Measurements from ENCODE around the gene STOML2. TPM values are rescaled to one million over a fixed set of nuclear protein-coding genes. Genes with fewer than 3 reads are reported as not detected.

Gene STOML2
- total RNA-seq, 1 donor from 2014 or later: 108 TPM

DNA sequence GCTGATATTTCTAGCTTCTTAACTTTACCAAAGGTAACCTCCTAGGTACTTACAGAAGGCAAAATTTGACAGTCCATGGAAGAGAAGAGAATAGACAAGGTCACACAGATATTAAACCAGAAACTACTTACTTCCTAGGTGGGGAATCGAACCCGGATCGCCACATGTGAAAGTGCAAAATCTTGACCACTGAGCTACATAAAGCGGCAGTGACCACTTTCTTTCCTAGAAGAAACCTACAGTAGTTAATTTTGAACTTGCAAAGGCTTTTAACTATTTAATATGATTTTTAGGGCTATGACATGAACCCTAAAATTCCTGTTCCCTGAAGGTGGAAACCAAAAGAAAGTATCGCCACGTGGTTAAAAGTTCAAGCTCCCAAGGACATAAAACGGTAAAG is 33.1 kb upstream of the STOML2 start:
- TF ChIP-seq, protein P1, sequence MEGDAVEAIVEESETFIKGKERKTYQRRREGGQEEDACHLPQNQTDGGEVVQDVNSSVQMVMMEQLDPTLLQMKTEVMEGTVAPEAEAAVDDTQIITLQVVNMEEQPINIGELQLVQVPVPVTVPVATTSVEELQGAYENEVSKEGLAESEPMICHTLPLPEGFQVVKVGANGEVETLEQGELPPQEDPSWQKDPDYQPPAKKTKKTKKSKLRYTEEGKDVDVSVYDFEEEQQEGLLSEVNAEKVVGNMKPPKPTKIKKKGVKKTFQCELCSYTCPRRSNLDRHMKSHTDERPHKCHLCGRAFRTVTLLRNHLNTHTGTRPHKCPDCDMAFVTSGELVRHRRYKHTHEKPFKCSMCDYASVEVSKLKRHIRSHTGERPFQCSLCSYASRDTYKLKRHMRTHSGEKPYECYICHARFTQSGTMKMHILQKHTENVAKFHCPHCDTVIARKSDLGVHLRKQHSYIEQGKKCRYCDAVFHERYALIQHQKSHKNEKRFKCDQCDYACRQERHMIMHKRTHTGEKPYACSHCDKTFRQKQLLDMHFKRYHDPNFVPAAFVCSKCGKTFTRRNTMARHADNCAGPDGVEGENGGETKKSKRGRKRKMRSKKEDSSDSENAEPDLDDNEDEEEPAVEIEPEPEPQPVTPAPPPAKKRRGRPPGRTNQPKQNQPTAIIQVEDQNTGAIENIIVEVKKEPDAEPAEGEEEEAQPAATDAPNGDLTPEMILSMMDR (IDR thresholded peaks at IDR 0.05): no peak
- no peak overlapping the region for H3K27ac Mint-ChIP-seq
- ATAC-seq (ENCODE audit: low read depth): no peak
- H3K36me3 Mint-ChIP-seq (ENCODE audit: low read depth): no peaks in the 10 kb centered on the region
- no peak overlapping the region for H3K4me3 Mint-ChIP-seq
- ChIA-PET CTCF (no interaction called here), POLR2A (no interaction called here)
- no peaks in the 10 kb centered on the region for H3K4me1 Mint-ChIP-seq
- peaks cover 8% of the 10 kb centered on the region for H3K27me3 Mint-ChIP-seq
- intact Hi-C loops (cut with micrococcal nuclease): no loop called here
- H3K9me3 Mint-ChIP-seq: peaks cover 3% of the 10 kb centered on the region
- no peak for DNase-seq

DNA sequence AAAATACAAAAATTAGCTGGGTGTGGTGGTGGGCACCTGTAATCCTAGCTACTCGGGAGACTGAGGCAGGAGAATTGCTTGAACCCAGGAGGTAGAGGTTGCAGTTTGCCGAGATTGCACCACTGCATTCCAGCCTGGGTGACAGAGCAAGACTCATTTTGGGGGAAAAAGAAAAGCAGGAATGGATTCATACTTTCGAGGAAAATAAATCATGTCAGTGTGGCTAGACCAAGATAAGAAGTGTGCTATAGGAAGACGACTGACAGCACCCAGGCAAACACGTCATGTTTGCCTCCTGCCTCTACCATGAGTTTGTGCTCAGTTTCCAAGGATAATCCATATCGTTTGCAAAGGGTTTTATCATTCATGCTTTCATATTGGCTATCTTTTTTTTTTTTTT is 32.0 kb upstream of the STOML2 start:
- H3K9me3 Mint-ChIP-seq: peaks cover 3% of the 10 kb centered on the region
- ChIA-PET CTCF (no interaction called here), POLR2A (no interaction called here)
- no peaks in the 10 kb centered on the region for H3K36me3 Mint-ChIP-seq (ENCODE audit: low read depth)
- TF ChIP-seq, protein P1 (IDR thresholded peaks at IDR 0.05): no peak
- H3K4me3 Mint-ChIP-seq: no peak overlapping the region
- no peak for DNase-seq
- peaks cover 8% of the 10 kb centered on the region for H3K27me3 Mint-ChIP-seq
- no peaks in the 10 kb centered on the region for H3K4me1 Mint-ChIP-seq
- H3K27ac Mint-ChIP-seq: no peak overlapping the region
- no peak for ATAC-seq (ENCODE audit: low read depth)
- intact Hi-C loops (cut with micrococcal nuclease): no loop called here

DNA sequence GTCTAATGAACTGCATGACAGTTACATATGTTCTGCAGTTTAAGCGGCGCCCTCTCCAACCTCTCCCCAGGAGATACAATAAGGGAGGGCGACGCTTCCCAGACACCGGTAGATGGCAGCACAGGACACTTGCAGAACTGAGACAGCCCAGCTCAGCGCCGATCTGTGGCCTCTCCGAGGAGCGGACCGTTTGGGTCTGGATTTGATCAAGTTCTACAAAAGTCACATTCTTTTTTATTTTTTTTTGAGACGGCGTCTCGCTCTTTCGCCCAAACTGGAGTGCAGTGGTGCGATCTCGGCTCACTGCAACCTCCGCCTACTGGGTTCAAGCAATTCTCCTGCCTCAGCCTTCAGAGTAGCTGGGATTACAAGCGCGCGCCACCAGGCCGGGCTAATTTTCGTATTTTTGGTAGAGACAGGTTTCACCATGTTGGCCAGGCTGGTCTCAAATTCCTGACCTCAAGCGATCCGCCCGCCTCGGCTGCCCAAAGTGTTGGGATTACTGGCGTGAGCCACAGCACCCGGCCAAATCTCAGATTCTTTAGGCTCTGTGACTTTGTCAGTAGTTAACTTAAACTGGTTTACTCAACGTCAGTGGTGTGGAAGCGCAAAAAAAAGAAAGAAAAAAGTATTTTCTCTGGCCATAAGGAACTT is 14.1 kb upstream of the STOML2 start:
- H3K9me3 Mint-ChIP-seq: no peaks in the 10 kb centered on the region
- H3K27me3 Mint-ChIP-seq: no peaks in the 10 kb centered on the region
- peak overlapping the region; percentile 94 for H3K27ac Mint-ChIP-seq
- DNase-seq (peak; percentile 60), ATAC-seq (ENCODE audit: low read depth) (peak; percentile 62)
- H3K36me3 Mint-ChIP-seq (ENCODE audit: low read depth): no peaks in the 10 kb centered on the region
- H3K4me3 Mint-ChIP-seq: peak overlapping the region; percentile 96
- H3K4me1 Mint-ChIP-seq: peaks cover 43% of the 10 kb centered on the region
- ChIA-PET POLR2A (interaction anchor here (0.8 to 3.9 kb wide), 4 partner anchors 14 to 487 kb away, joined by 3 to 47 read pairs (median 24); partner anchors contain the start of genes PIGO, STOML2 and VCP), CTCF (interaction anchor here (0.6 to 6.8 kb wide), 15 partner anchors 36 to 483 kb away, joined by 3 to 37 read pairs (median 5); partner anchors contain the start of gene UNC13B)
- TF ChIP-seq, protein P1 (IDR thresholded peaks at IDR 0.05): peak; percentile 71
- intact Hi-C loops (cut with micrococcal nuclease): loop anchor here (1.0 to 10.0 kb wide), 17 partner anchors 14 to 1642 kb away; partner anchors contain the start of genes DNAJB5, FAM221B, NOL6 and PIGO

DNA sequence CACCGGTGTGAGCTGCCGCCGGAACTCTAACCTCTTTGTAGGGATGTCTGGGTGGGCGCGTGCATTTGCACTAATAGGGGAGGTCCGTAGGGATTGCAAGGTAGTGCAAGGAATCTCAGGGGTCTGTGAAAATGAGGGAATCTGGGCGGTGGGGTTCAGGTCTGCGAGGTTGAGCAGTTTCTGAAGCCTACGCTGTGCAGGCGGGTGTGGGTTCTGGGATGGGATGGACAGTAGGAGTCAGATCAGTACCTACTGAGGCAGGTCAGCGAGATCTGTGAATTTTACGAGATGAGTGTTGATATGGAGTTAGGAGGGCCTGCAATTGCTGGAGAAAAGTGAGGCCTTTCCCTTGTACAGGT is 13.6 kb upstream of the STOML2 start:
- ATAC-seq (ENCODE audit: low read depth) (no peak), DNase-seq (no peak)
- Mint-ChIP-seq H3K9me3 (no peaks in the 10 kb centered on the region), H3K27me3 (no peaks in the 10 kb centered on the region), H3K4me1 (peaks cover 48% of the 10 kb centered on the region), H3K27ac (peak overlapping the region; percentile 94), H3K36me3 (ENCODE audit: low read depth) (no peaks in the 10 kb centered on the region), H3K4me3 (peak overlapping the region; percentile 96)
- CTCF ChIA-PET: interaction anchor here (0.6 to 6.8 kb wide), 13 partner anchors 35 to 483 kb away, joined by 3 to 37 read pairs (median 5); partner anchors contain the start of gene UNC13B
- TF ChIP-seq, protein P1 (IDR thresholded peaks at IDR 0.05): no peak
- POLR2A ChIA-PET: interaction anchor here (1.0 to 3.9 kb wide), 4 partner anchors 14 to 217 kb away, joined by 4 to 47 read pairs (median 24); partner anchors contain the start of genes PIGO, STOML2 and VCP
- intact Hi-C loops (cut with micrococcal nuclease): loop anchor here (1.0 to 10.0 kb wide), 17 partner anchors 13 to 1642 kb away; partner anchors contain the start of genes DNAJB5, FAM221B, NOL6 and PIGO
